CD14-positive monocyte (primary cell): Measurements from ENCODE around the gene MTMR3. TPM values are rescaled to one million over a fixed set of nuclear protein-coding genes. Genes with fewer than 3 reads are reported as not detected.

ENCODE experiments used
- DNase-seq, 3 donors: peaks; one replicate each; pipeline ENCODE4 v3.0.0-alpha.2; 2011 to 2022
- H2AFZ ChIP-seq: 2 replicates; pipeline ENCODE4 v1.6.0; 2012; ENCODE audit warnings: mild to moderate bottlenecking, low read depth, low read length, inconsistent platforms; ENCODE audit not compliant: insufficient read depth, poor library complexity, severe bottlenecking
- H3K27ac ChIP-seq, 2 donors: 1 replicate in 1 of 2; 2 replicates in 1 of 2; pipeline ENCODE4 v1.5.1; 2012 to 2013; ENCODE audit warnings: low read length in 2 of 2, control low read depth in 1 of 2, inconsistent platforms in 1 of 2, low read depth in 1 of 2, mild to moderate bottlenecking in 1 of 2
- H3K27me3 ChIP-seq, 2 donors: one replicate each; pipeline versions ENCODE4 v1.6.0 to v1.6.1; 2011 to 2013; ENCODE audit warnings: low read length in 2 of 2; ENCODE audit not compliant: control insufficient read depth in 2 of 2, insufficient read depth in 2 of 2
- H3K36me3 ChIP-seq, 2 donors: replicated peaks in 1 of 2; 1 replicate in 1 of 2; 2 replicates in 1 of 2; pipeline versions ENCODE4 v1.5.1 to v1.6.1; 2012 to 2013; ENCODE audit warnings: low read length in 2 of 2, control low read depth in 1 of 2, inconsistent platforms in 1 of 2, mild to moderate bottlenecking in 1 of 2; ENCODE audit not compliant: insufficient read depth in 2 of 2, control insufficient read depth in 1 of 2
- H3K4me1 ChIP-seq, 2 donors: 1 replicate in 1 of 2; 2 replicates in 1 of 2; pipeline versions ENCODE4 v1.5.1 to v1.6.1; 2012 to 2013; ENCODE audit warnings: low read length in 2 of 2, control low read depth in 1 of 2, inconsistent platforms in 1 of 2, mild to moderate bottlenecking in 1 of 2, moderate library complexity in 1 of 2; ENCODE audit not compliant: insufficient read depth in 2 of 2, control insufficient read depth in 1 of 2
- H3K4me2 ChIP-seq: replicated peaks from 2 replicates; pipeline ENCODE3; 2012; ENCODE audit warnings: low read length, moderate library complexity, mild to moderate bottlenecking; ENCODE audit not compliant: poor library complexity, severe bottlenecking; ENCODE audit errors: extremely low read depth
- H3K4me3 ChIP-seq, 3 experiments: fragments of 200-600 bp in 1 of 3; sonication (generic) in 1 of 3; replicated peaks in 1 of 3; 1 replicate in 2 of 3; 2 replicates in 1 of 3; pipeline ENCODE4 v1.5.1; 2011 to 2013; ENCODE audit warnings: low read length in 3 of 3, mild to moderate bottlenecking in 3 of 3, control low read depth in 2 of 3, low read depth in 2 of 3, inconsistent platforms in 1 of 3, moderate library complexity in 1 of 3
- H3K79me2 ChIP-seq: 2 replicates; pipeline ENCODE4 v1.6.0; 2012; ENCODE audit warnings: mild to moderate bottlenecking, control low read depth, inconsistent platforms, low read length, moderate library complexity; ENCODE audit not compliant: insufficient read depth
- H3K9ac ChIP-seq: 2 replicates; pipeline ENCODE4 v1.6.0; 2017; ENCODE audit warnings: low read length, mild to moderate bottlenecking; ENCODE audit not compliant: insufficient read depth, poor library complexity, severe bottlenecking
- H3K9me3 ChIP-seq, 2 donors: replicated peaks in 1 of 2; 1 replicate in 1 of 2; 2 replicates in 1 of 2; pipeline versions ENCODE4 v1.5.1 to v1.6.1; 2012 to 2013; ENCODE audit warnings: low read length in 2 of 2, control low read depth in 1 of 2; ENCODE audit not compliant: control insufficient read depth in 1 of 2, insufficient read depth in 1 of 2
- H4K20me1 ChIP-seq: 2 replicates; pipeline ENCODE4 v1.6.0; 2012; ENCODE audit warnings: mild to moderate bottlenecking, low read length, control low read depth, moderate library complexity; ENCODE audit not compliant: insufficient read depth
- H3K27ac Mint-ChIP-seq, 7 donors: one replicate each; pipeline ENCODE4 v1.8.0; 2020; ENCODE audit warnings: mild to moderate bottlenecking in 7 of 7, mixed read lengths in 7 of 7, moderate library complexity in 6 of 7, inconsistent platforms in 2 of 7
- H3K27me3 Mint-ChIP-seq, 3 donors: one replicate each; pipeline ENCODE4 v1.8.0; 2021 to 2022; ENCODE audit warnings: low read depth in 3 of 3, mild to moderate bottlenecking in 3 of 3, mixed read lengths in 3 of 3, moderate library complexity in 3 of 3, inconsistent platforms in 1 of 3
- H3K36me3 Mint-ChIP-seq, 2 donors: one replicate each; pipeline ENCODE4 v1.8.0; 2020; ENCODE audit warnings: mixed read lengths in 2 of 2, inconsistent platforms in 1 of 2, mild to moderate bottlenecking in 1 of 2
- H3K4me1 Mint-ChIP-seq: one replicate; pipeline ENCODE4 v1.8.0; 2020; ENCODE audit warnings: mild to moderate bottlenecking, mixed read lengths
- H3K4me3 Mint-ChIP-seq, 2 donors: one replicate each; pipeline ENCODE4 v1.8.0; 2020; ENCODE audit warnings: mild to moderate bottlenecking in 2 of 2, mixed read lengths in 2 of 2, moderate library complexity in 1 of 2
- H3K9me3 Mint-ChIP-seq, 7 donors: one replicate each; pipeline ENCODE4 v1.8.0; 2020 to 2022; ENCODE audit warnings: mixed read lengths in 7 of 7, mild to moderate bottlenecking in 6 of 7, moderate library complexity in 6 of 7, inconsistent platforms in 2 of 7
- WGBS: methylation state at CpG from one replicate; pipeline ENCODE4 v1.1.5; 2013; ENCODE audit warnings: missing lambda C conversion rate; ENCODE audit not compliant: insufficient coverage; 5-methylcytosine and 5-hydroxymethylcytosine counted together
- intact Hi-C, 2 donors: fragments of 100-400 bp; cut with micrococcal nuclease; formaldehyde crosslinking; loops; one replicate each; pipeline versions ENCODE4 v1.15.0 to v1.15.1; 2023
- polyA plus RNA-seq, 3 donors: library from polyadenylated mRNA; depleted of rRNA in 1 of 3; unstranded in 2 of 3; stranded (reverse) in 1 of 3; fragments of 300-500 nt in 2 of 3; fragments of >200 nt in 1 of 3; fragmentation: Illumina TruSeq in 2 of 3; gene quantifications; 1 replicate in 2 of 3; 2 replicates in 1 of 3; pipeline ENCODE4 v1.2.3, GENCODE V29; 2012 to 2021
- TF ChIP-seq, protein P1 (sequence below): fragments of 200-600 bp; IDR thresholded peaks from one replicate; pipeline ENCODE4 v1.8.0; 2022; ENCODE audit warnings: antibody characterized with exemption, mild to moderate bottlenecking

Gene MTMR3
- polyA plus RNA-seq, 3 donors: 23.4 to 86.1 (median 30.2) TPM

DNA sequence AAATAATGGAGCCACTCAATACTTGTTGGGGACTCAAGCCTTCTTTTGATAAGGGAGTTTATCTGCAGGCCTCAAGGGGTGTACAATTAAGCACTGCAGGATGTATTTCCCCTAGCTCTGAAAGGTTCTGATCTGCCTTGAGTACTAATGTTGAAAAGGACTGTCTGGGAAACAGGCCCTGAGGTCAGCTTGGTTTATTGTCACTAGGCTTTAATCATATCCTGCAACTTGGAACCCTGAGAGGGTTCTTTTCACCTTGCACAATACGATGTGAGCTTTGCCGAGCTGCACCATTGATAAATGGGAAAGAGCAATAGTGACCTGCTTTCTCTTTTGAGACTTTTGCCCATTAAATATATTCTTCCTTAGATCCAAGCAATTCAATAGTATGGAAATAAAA, 165.7 kb downstream of the MTMR3 start:
- no peaks in the 10 kb centered on the region for H3K36me3 ChIP-seq
- no peaks in the 10 kb centered on the region for H3K36me3 Mint-ChIP-seq
- no CpG with 5 or more reads among the region's 2 CpGs for WGBS

DNA sequence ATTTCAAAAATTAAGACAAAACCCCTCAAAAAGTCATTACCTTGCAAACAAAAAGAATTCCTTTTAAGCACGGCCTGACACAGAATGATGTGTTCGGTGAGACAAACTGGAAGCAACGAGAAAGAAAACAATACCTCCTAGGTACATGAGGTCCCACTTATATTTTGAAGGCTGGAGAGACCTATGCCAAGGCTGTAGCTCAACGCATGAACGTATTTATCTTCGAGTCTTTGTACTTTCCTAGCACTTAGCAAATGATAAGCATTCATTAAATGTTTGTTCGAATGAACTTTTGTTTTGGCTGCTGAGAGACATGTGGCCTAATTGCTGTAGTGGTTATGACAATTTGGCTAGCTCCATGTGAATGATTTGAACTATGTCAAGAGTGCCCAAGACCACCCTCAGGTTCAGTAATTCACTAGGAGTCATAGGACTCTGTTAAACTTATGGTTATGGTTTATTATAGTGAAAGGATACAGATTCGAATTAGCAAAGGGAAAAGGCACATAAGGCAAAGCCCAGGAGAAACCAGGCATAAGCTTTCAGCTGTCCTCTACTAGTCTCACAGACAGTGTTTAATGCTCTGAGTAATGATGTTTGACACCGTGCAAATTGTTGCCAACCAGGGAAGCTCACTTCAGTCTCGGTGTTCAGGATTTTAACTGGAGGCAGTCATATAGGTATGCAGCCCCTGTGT, 171.2 kb downstream of the MTMR3 start:
- Histone ChIP-seq H3K9ac (no peak overlapping the region), H2AFZ (no peak overlapping the region), H3K4me2 (no peak overlapping the region), H4K20me1 (no peaks in the 10 kb centered on the region), H3K36me3 (no peaks in the 10 kb centered on the region), H3K9me3 (peaks cover 0 to 8% of the 10 kb centered on the region in 2 donors), H3K27ac (no peak overlapping the region), H3K79me2 (no peaks in the 10 kb centered on the region), H3K27me3 (no peaks in the 10 kb centered on the region), H3K4me3 (no peak overlapping the region), H3K4me1 (no peaks in the 10 kb centered on the region)
- no peak for DNase-seq
- H3K4me1 Mint-ChIP-seq: no peaks in the 10 kb centered on the region
- no peak overlapping the region for H3K27ac Mint-ChIP-seq
- no peak overlapping the region for H3K4me3 Mint-ChIP-seq
- H3K9me3 Mint-ChIP-seq: peaks cover 2 to 22% (median 10%) of the 10 kb centered on the region in 7 donors
- 93% methylated on average over 3 of the region's 10 CpGs for WGBS
- intact Hi-C loops: no loop called here
- no peaks in the 10 kb centered on the region for H3K36me3 Mint-ChIP-seq
- TF ChIP-seq, protein P1, sequence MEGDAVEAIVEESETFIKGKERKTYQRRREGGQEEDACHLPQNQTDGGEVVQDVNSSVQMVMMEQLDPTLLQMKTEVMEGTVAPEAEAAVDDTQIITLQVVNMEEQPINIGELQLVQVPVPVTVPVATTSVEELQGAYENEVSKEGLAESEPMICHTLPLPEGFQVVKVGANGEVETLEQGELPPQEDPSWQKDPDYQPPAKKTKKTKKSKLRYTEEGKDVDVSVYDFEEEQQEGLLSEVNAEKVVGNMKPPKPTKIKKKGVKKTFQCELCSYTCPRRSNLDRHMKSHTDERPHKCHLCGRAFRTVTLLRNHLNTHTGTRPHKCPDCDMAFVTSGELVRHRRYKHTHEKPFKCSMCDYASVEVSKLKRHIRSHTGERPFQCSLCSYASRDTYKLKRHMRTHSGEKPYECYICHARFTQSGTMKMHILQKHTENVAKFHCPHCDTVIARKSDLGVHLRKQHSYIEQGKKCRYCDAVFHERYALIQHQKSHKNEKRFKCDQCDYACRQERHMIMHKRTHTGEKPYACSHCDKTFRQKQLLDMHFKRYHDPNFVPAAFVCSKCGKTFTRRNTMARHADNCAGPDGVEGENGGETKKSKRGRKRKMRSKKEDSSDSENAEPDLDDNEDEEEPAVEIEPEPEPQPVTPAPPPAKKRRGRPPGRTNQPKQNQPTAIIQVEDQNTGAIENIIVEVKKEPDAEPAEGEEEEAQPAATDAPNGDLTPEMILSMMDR: no peak
- H3K27me3 Mint-ChIP-seq: peaks cover 0 to 4% (median 4%) of the 10 kb centered on the region in 3 donors

More for the DNA sequence above, 165.7 kb downstream of the MTMR3 start:
- H3K4me1 Mint-ChIP-seq: peaks cover 11% of the 10 kb centered on the region
- H3K4me2 ChIP-seq: no peak overlapping the region
- no peaks in the 10 kb centered on the region for H3K79me2 ChIP-seq
- H3K27ac Mint-ChIP-seq: no peak overlapping the region
- no peak for DNase-seq
- H3K27me3 ChIP-seq: no peaks in the 10 kb centered on the region
- H4K20me1 ChIP-seq: no peaks in the 10 kb centered on the region
- no peak overlapping the region for H2AFZ ChIP-seq
- no peak overlapping the region for H3K4me3 ChIP-seq
- TF ChIP-seq, protein P1: no peak
- peaks cover 0 to 2% (median 0%) of the 10 kb centered on the region in 7 donors for H3K9me3 Mint-ChIP-seq
- H3K27me3 Mint-ChIP-seq: peaks cover 0 to 5% (median 3%) of the 10 kb centered on the region in 3 donors
- no peaks in the 10 kb centered on the region for H3K9me3 ChIP-seq
- no peak overlapping the region for H3K9ac ChIP-seq
- intact Hi-C loops: no loop called here
- H3K4me3 Mint-ChIP-seq: no peak overlapping the region
- no peak overlapping the region for H3K27ac ChIP-seq
- peaks cover 4 to 11% of the 10 kb centered on the region in 2 donors for H3K4me1 ChIP-seq
